CD4-positive, alpha-beta T cell treated with Interleukin-21 for 1 hour (primary cell): ENCODE data around the gene RAD23B.

Source experiments
- DNase-seq: peaks from one replicate; pipeline ENCODE4 v3.0.0-alpha.2; 2020

The RAD23B gene

DNA sequence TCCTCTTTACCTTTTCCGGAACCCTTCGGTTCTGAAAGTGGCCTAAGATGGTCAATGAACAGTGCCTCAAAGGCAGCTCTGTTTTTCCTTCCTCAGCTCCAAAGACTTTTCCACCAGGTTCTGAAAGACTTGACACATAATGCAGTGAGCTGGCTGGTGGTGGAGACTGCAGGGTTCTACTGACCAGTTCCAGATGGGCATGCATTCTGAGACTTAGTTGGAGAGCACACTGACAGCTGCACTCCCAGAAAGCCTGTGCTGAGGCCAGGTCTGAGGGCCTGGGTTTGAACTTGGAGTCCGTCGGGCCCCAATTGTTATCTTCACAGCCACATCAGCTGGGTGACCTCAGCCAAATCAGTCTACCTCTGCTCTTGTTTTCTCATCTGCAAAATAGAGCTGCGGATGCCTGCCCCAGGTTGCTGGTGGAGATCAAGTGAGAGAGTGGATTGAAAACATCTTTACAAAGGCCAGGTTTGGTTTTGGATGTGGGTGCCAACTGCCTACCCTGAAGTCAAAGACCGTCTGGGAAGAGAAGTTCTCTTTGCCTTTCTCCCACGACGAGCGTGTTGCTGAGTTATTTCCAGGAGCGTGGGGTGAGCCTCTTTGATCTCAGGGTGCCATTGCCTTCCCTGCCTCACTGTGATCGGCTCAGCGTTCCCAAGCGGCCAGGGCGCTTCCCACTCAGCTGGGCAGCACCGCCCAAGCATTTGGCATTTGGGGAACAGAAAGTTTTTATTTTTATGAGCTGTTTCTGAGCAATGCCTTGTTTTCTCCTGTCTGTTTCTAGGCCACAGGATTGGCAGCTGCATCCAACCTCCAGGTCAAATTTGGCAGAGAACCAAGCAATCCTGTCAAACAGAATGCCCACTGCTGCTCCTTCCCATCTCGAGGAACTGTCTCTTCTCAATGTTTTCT is 54.9 kb downstream of the RAD23B start:
- DNase-seq: no peak

DNA sequence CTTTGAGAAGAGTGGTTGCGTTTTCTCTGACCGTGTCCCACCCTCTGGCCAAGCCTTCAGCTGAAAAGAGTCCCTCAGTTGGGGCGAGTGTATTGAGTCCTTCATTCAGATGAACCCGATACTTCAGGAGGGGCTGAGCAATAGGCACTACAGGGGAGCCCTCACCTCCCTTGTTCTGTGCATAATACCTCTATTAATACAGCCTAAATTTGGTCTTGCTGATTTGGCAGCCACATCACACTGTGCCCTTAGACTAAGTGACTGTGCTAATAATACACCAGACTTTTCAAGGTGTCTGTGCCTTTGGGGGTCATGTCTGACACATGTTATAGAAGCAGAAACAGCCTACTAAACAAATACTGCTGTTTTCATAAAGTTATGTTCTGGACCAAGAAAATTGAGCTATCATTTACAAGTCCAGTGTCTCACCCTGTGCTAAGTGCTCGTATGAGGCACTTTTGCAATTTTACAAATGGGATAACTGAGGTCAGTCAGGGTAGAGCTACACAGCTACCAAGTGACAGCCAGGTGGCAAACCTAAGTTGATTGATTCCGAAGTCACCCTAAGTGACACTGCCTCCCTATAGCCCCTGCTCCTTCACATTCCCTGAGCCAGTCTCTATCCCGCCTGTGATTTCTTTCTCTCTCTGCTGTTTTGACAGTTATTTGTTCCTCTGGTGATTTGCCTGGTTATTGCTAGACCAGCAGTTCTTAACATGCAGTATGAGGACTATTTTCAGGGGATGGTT is 56.0 kb downstream of the RAD23B start:
- no peak for DNase-seq

DNA sequence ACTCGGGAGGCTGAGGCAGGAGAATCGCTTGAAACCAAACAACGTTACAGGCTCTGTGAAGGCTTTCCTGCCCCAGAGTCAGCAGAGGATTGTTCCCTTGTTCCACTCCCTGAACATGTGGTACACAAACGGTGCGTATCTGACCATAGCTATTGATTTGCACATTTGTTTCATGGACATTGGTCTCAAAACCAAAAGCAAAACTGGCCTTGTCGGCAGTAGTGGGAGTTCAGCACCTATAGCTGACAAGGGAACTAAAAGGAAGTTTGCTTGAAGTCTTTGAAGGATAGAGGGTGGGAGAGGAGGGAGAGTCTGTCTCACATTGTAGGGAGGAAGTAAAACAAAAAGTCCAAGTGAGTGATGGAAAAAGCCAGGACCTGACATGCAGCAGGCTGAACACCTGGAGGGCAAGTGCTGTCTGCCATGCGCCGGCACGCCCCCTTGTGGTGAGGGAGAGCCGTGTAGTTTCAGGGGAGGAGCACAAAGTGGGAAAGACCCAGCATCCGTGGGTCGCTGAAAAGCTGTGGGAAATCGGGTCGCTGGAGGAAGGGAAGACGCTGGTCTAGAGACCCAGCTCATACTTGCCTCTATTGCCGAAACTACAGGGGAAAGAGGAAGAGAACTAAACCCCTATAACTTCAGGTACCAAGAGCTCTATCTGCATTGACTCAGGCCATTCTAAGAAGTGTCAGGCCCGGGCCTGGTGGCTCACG is 58.0 kb downstream of the RAD23B start:
- DNase-seq: peak; percentile 73

DNA sequence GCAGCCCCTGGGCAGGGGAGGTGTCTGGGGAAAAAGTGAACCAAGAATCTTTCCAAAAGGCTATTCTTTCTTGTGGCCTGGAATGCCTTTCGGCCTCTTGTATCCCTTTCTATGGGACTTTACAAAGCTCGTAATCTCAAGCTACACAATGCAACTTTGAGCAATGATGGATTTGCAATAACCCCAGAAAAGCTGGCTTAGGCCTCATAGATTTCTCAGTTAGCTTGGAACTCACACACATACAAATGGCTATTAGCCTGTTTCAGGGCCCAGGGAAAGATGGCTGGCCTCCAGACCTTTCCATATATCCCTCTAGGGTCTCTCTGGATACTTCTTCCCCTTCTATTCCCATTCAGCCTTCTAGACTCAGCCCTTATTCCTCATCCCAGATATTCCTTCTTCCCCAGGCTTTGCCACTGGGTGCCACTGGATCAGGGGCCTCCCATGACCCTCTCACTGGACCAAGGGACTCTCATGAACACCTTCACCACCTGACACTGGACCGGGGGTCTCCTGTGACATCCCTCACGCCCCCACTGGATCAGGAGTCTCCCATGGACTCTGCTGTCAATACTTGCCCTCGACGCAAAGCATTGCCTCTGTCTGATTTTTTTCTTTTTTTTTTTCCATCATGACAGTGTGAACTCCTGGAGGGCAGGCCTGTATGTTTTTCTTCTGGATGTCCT is 59.5 kb downstream of the RAD23B start:
- no peak for DNase-seq

DNA sequence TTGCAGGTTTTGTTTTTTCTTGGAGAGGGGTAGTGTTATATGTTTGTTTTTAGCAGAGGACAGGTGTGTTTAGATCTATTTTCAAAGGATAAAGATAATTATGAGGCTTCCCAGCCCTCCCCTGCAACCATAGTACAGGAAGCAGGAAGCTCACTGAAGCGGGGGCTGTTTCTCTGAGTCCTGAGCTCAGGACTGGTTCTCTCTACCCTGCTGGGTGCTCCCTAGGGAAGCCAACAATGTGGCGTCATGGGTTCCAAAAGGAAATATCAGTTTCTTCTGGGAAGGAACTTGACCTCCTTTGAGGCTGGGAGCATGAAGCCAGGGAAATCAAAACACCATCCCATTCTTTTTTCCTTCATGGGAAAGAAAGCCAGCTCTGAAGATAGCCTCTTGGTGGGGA is 62.2 kb downstream of the RAD23B start:
- DNase-seq: no peak

DNA sequence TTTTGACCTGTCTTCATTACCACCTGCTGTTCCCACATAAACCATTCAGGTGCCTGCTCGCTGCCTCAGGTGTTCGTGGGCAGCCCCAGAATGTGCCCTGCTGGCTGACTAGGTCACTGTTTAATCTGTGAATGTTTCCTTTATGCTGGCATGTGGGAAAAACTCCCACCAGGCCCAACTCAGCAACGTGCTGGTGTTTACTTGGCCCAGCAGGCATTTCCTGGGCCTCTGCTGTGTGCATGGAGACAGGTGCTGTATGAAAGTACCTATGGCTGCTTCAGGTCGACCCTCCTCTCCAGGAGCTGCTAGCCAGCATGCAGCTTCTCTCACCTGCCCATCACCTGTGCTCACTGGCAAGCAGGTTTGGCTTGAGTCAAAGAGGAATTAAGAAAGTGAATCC is 65.8 kb downstream of the RAD23B start:
- DNase-seq: no peak

DNA sequence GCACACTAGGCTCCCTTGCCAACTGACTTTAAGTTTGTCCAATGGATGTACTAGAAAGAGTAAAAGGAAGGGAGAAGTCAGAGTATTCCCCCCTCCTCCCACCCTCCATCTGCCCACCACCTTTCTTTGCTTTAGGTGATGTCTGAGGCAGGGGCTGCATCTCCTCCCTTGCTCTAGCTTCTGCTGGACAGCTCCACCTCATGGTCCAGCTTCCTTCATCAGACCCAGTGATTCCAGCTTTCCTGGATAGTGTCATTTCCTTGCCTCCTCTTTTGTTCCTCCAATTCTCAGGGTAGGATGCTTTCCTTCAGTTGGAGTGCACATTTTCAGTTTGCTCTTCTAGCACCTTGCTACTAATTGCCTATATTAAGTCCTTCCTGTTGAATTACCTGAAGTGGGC is 67.4 kb downstream of the RAD23B start:
- DNase-seq: no peak

DNA sequence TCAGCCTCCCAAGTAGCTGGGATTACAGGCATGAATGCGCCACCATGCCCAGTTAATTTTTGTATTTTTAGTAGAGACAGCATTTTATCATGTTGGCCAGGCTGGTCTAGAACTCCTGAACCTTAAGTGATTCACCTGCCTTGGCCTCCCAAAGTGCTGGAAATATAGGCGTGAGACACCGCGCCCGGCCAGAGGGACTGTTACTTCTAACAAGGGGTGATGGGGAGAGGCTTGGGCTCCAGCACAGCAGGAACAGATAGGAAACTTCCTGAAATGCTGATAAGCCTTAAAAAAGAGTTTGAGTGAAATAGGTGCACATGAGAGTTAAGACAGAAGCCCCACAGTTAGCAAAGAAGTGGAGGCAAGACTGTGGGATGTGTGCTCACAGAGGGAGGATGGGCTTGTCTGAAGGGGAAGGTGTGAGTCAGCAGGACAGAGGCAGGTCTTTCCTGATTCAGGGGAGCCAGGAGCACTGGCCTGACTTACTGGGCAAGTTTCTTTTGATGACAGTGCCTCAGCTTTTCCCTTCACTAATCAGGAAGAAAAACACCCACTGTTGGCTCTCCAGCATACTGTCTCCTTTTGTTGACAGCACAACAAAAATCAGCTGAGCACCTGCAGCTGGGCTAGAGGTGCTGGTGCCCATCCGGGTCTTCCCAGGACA is 68.4 kb downstream of the RAD23B start:
- no peak for DNase-seq

DNA sequence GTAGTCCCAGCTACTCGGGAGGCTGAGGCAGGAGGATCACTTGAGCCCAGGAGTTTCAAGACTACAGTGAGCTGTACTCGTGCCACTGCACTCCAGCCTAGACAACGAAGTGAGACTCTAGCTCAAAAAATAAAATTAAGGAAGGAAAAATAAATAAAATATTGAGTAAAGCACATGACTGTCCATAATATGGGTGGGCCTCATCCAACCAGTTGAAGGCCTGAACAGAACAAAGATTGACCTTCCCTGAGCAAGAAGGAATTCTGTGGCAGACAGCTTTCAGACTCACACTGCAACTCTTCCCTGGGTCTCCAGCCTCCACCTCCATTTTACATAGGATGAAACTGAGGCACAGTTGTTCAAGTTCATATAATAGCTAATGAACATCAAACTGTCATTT is 72.3 kb downstream of the RAD23B start:
- no peak for DNase-seq

DNA sequence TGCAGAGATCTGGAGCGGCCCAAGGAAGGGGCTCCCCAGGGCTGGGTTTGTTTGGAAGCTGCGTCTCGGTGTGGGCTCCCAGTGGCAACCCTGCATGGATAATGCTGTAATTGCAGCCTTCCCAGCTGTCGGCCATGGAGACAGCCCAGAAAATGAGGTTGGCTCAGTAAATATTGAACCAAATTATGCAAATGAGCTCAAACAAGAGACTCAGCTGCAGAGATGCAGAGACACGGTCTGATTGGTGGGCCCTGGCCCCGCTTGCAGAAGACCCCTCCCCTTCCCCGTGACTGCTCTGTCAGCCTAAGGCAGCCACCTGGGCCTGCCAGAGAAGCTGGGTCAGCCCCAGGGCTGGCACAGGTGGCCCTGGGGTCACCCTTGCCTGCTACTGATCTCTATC is 75.9 kb downstream of the RAD23B start:
- DNase-seq: no peak

DNA sequence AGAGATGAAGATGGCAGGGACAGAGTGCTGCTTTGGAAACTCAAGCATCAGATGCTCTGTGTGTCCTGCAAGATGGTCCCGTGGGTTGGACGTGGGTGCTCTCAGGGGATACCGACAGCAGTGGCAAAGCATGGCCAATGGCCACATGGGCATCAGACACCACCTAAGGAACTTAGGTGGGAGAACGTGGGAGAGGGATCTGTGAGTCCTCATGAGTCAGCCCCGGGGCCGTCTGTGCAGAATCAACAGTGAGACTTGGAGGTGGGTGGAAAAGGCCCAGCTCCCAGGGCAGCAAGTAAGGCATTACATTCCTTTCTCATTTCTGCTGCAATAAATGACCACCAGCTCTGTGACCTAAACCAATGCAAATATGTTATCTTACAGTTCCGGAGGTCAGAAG is 77.0 kb downstream of the RAD23B start:
- no peak for DNase-seq

DNA sequence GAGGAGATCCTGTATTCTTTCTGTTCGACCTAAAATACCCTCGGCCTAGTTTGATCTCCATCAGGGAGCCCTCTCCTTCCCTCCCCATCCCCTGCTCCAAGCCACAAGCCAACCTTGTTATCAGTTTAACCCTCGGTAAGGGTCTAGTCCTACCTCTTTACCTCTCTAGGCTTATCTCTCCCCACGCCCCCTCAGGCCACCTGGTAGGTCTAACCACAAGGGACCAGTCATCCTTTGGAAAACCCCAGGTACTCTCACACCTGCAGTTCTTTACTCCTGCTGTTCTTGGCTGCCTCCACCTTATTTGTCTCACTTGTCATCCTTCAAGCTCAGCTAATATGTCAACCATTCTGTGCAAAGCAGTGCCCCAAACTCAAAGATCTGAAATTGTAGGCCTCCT is 78.7 kb downstream of the RAD23B start:
- DNase-seq: no peak

DNA sequence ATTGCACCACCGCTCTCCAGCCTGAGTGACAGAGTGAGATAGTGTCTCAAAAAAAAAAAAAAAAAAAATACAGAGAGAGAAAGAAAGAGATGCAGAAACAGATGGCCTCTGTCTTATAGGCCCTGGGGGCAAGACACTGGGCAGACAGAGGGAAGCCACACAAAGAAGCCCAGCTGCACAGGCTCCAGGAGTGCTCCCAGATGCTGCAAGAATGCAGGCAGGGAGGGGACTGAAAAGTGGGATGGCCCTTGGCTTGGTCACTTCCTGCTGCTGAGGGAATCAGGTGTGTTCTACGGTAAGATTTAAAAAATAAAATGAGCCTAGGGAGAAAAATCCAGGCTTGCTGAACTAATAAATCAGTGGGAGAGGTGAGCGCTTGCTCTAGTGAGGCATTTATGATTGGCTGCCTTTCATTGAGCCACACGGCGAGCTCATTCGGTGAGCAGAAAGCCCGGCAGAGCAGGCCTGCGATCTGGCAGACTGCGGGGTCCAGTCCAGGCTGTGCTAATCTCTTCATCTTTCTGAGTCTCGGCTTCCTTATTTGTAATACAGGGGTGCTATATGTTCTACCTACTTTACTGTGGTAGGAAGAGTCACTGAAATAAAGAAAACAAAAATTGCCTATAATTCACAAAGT is 80.6 kb downstream of the RAD23B start:
- DNase-seq: no peak

DNA sequence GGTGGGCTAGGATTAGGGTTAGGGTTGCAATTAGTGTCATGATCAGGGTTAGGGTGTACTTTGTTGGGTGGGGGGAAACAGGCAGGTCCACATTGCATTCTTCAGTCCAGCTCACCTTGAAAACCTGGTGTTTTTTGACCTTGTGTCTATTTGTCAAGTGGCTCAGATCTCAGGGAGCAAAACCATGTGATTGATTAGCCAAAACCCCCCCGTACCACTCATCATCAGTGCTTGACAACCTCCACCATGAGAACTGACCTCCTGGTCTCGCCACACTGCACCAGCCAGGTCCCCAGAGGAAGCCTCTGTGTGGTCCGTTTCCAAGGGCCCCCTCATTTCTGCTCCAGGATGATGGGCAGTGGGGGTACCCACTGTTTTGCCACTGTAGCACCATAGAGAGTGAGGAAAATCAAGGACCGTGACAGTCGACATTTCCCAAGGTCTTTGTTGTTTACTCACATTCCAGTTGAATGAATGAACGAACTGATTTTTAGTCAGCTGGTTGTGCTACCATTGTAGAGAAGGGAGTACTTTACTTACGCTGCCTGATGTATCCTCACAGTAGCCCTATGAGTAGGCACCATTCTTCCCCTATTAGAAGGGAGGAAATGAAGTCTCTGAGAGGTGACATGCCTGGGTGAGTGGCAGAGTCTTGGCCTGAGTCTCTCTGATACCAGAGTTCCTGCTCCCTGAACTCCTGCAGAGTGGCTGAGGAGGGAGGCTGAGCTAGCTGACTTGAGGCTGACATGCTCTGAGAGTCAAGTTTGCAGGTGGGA is 84.8 kb downstream of the RAD23B start:
- no peak for DNase-seq

DNA sequence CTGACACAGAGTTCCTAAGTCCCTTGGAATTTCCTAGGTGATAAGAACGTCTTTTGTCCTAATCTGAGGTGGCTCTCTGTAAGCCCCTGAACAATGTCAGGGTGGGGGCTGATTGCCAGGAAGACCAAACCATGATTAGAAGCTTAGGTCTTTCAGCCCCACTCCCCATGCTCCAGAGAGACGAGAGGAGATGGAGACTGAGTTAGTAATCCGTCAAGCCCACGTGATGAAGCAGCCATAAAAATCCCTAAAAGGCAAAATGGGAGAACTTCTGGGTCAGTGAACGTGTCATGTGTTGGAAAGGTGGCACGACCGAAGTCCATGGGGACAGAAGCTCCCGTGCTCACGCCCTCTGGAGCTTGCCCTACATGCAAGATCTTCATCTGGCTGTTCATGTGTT is 85.6 kb downstream of the RAD23B start:
- DNase-seq: no peak

DNA sequence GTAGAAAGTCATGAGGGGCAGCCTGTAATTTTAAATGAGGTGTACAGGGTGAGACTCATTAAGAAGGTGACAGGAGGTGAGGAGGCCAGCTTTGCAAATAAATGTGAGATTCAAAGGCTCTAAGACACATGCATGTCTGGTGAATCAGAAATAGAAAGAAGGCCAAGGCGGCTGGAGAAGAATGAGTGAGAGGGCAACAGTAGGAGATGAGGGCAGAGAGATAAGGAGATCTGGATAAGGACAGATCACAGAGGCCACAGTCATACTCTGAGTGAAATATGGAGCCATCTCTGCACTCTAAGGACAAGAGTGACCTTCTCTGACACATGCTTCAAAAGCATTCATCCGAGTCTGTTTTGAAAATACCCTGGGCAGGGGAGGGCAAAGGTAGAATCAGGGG is 90.7 kb downstream of the RAD23B start:
- no peak for DNase-seq

DNA sequence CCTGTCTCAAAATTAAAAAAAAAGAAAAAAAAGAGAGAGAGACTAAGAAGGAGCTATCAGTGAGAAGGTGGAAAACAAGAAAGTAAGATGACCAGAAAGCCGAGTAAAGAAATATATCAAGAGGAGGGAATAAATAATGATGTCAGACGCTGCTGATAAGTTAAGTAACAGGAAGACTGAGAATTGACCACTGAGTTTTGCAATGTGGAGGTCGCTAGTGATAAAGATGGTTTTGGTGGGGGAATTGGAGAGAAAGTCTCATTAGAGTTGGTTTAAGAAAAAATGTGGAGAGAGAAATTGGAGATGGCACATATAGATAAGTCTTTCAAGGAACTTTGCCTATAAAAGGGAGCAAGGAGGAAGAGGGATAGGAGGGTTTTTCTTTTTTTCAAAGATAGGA is 91.9 kb downstream of the RAD23B start:
- DNase-seq: no peak

DNA sequence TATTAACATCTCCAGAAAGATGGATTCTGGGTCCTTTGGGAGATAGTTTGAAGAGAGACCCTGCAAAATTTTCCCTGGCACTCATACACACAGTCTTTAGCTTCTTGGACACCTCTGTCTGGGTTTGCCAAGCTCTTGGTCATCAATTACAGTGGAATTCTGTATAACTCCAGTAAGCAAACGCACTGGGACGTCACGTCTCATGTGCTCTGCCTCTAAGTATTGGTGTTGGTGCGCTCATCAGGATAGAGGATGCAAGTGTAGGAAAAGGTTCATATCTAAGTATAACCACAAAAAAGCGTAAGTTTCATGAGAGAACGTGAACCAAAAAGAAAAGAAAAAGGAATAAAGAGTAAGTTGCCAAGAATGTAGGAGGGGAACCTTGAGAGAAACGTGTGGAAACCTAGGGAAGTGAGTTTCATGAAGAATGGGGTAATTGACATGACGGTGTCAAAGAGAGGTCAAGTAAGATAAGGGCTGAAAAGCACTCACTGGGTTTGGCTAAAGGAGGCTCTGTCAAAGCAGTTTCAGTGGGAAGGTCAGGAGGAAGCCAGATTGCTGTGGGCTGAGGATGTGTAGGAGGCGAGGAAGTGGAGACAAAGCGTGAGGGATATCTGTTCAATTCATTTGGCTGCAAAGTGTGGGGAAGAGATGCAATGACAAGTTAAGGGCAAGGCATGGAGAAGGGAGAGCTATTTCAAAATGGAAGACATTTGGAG is 92.7 kb downstream of the RAD23B start:
- DNase-seq: no peak

DNA sequence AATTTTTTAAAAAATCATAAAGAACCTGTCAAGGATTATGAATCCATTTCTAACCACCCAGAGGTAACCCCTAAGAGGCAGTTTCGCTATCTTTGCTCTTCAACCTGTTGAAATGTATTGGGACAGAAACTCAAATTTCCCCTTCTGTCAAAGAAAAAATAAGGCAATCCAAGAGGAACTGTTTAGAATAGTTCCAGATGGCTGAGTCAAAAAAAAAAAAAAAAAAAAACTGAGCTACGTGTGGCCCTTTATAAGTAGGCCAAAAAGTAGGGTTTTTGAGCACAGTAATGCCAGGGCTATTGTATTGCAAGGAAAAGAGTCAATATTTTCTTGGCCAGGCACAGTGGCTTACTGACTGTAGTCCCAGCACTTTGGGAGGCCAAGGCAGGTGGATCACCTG is 94.9 kb downstream of the RAD23B start:
- no peak for DNase-seq
